NCI-H1436 treated with DMSO at 0.1 percent for 48 hours (cell line): ENCODE measurements around the gene POGLUT2.

ENCODE experiments used
- DNase-seq: peaks from one replicate; lab custom pipeline; 2025; lab: John Stamatoyannopoulos, UW

Gene POGLUT2

GRCh38 chr13:102768909-102769308, 29.9 kb downstream of the POGLUT2 start:
- no peak for DNase-seq

- DNase-seq: no peak
Observed at GRCh38 chr13:102763741-102764140, 35.0 kb downstream of the POGLUT2 start.

- no peak for DNase-seq
Observed at GRCh38 chr13:102761071-102761470, 37.7 kb downstream of the POGLUT2 start.

- no peak for DNase-seq
Observed at GRCh38 chr13:102758842-102759241, 39.9 kb downstream of the POGLUT2 start.

- DNase-seq: no peak
Observed at GRCh38 chr13:102757006-102757405, 41.8 kb downstream of the POGLUT2 start.

GRCh38 chr13:102751886-102752285, 46.9 kb downstream of the POGLUT2 start:
- no peak for DNase-seq

GRCh38 chr13:102742506-102742905, 56.3 kb downstream of the POGLUT2 start:
- DNase-seq: no peak

- no peak for DNase-seq
Observed at GRCh38 chr13:102742101-102742500, 56.7 kb downstream of the POGLUT2 start.
